ENCODE measurements around the gene SYNDIG1. TPM values are rescaled to one million over a fixed set of nuclear protein-coding genes. Genes with fewer than 3 reads are reported as not detected.

Gene SYNDIG1
- total RNA-seq, 1 donor from 2014 or later = 5.7 TPM

- H3K4me3 Mint-ChIP-seq (ENCODE audit: unreplicated experiment) = no peak overlapping the region
- DNase-seq (ENCODE audit: low read depth) (no peak), FAIRE-seq (no peak)
- no peaks in the 10 kb centered on the region for H3K4me1 ChIP-seq (ENCODE audit: insufficient read depth, low read length)
- no peak overlapping the region for H3K27ac Mint-ChIP-seq (ENCODE audit: unreplicated experiment)
- H3K4me3 ChIP-seq (ENCODE audit: insufficient read depth, low read depth, low read length) = no peak overlapping the region
- no peak overlapping the region for H3K27ac ChIP-seq (ENCODE audit: low read depth, low read length)
- H3K4me1 Mint-ChIP-seq (ENCODE audit: low read depth, unreplicated experiment) = peaks cover 2% of the 10 kb centered on the region
- peaks cover 9% of the 10 kb centered on the region for H3K27me3 ChIP-seq (ENCODE audit: insufficient read depth, low read length)
- no peaks in the 10 kb centered on the region for H3K36me3 Mint-ChIP-seq (ENCODE audit: low read depth, unreplicated experiment)
- peaks cover 37% of the 10 kb centered on the region for H3K27me3 Mint-ChIP-seq (ENCODE audit: low read depth, unreplicated experiment)
- TF ChIP-seq CTCF (IDR thresholded peaks at IDR 0.05; ENCODE audit: insufficient read depth, low read depth, low read length) = no peak
- no peak for TF ChIP-seq EZH2 (IDR thresholded peaks at IDR 0.05; ENCODE audit: insufficient read depth, low read length)
- no peaks in the 10 kb centered on the region for H3K79me2 ChIP-seq (ENCODE audit: insufficient read depth, low read length)
- H3K4me2 ChIP-seq (ENCODE audit: low read length) = no peak overlapping the region
- H4K20me1 ChIP-seq (ENCODE audit: insufficient read depth, low read length) = no peaks in the 10 kb centered on the region
- H3K9me3 ChIP-seq (ENCODE audit: insufficient read depth, low read depth, low read length) = no peaks in the 10 kb centered on the region
- no peak overlapping the region for H2AFZ ChIP-seq (ENCODE audit: low read depth, low read length)
- H3K36me3 ChIP-seq (ENCODE audit: insufficient read depth, low read length) = no peaks in the 10 kb centered on the region
- peaks cover 3% of the 10 kb centered on the region for H3K9me3 Mint-ChIP-seq (ENCODE audit: unreplicated experiment)
- no peak overlapping the region for H3K9ac ChIP-seq (ENCODE audit: low read length)
Observed at GRCh38 chr20:24450624-24451376, 18.6 kb upstream of the SYNDIG1 start.

DNA sequence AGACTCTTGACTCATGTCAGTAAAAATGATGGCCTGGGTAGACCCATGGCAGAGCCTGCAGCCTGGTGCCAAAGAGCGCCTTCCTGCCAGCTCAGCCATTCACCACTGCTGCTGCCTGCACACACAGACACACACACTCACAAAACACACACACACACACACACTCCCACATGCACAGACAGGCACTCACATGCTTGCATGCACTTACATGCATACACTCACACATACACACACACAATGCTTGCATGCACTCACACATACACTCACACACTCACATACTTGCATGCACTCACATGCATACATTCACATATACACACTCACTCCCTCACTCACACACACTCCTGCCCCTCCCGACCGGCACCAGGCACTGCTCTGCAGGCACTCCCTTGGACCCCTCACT is 18.0 kb upstream of the SYNDIG1 start:
- no peak overlapping the region for H3K4me2 ChIP-seq (ENCODE audit: low read length)
- no peaks in the 10 kb centered on the region for H3K79me2 ChIP-seq (ENCODE audit: insufficient read depth, low read length)
- Mint-ChIP-seq H3K36me3 (ENCODE audit: low read depth, unreplicated experiment) (no peaks in the 10 kb centered on the region), H3K27me3 (ENCODE audit: low read depth, unreplicated experiment) (peaks cover 42% of the 10 kb centered on the region), H3K27ac (ENCODE audit: unreplicated experiment) (no peak overlapping the region), H3K4me3 (ENCODE audit: unreplicated experiment) (no peak overlapping the region), H3K4me1 (ENCODE audit: low read depth, unreplicated experiment) (peaks cover 2% of the 10 kb centered on the region), H3K9me3 (ENCODE audit: unreplicated experiment) (peaks cover 3% of the 10 kb centered on the region)
- no peak for TF ChIP-seq CTCF (IDR thresholded peaks at IDR 0.05; ENCODE audit: insufficient read depth, low read depth, low read length)
- TF ChIP-seq EZH2 (IDR thresholded peaks at IDR 0.05; ENCODE audit: insufficient read depth, low read length) = no peak
- DNase-seq (ENCODE audit: low read depth) (no peak), FAIRE-seq (no peak)
- no peak overlapping the region for H3K9ac ChIP-seq (ENCODE audit: low read length)
- no peaks in the 10 kb centered on the region for H3K4me1 ChIP-seq (ENCODE audit: insufficient read depth, low read length)
- no peak overlapping the region for H2AFZ ChIP-seq (ENCODE audit: low read depth, low read length)
- no peaks in the 10 kb centered on the region for H4K20me1 ChIP-seq (ENCODE audit: insufficient read depth, low read length)
- H3K9me3 ChIP-seq (ENCODE audit: insufficient read depth, low read depth, low read length) = no peaks in the 10 kb centered on the region
- no peaks in the 10 kb centered on the region for H3K36me3 ChIP-seq (ENCODE audit: insufficient read depth, low read length)
- H3K27me3 ChIP-seq (ENCODE audit: insufficient read depth, low read length) = peaks cover 13% of the 10 kb centered on the region
- H3K27ac ChIP-seq (ENCODE audit: low read depth, low read length) = no peak overlapping the region
- H3K4me3 ChIP-seq (ENCODE audit: insufficient read depth, low read depth, low read length) = no peak overlapping the region

GRCh38 chr20:24452016-24452415 is 17.4 kb upstream of the SYNDIG1 start:
- no peak overlapping the region for H2AFZ ChIP-seq (ENCODE audit: low read depth, low read length)
- Mint-ChIP-seq H3K9me3 (ENCODE audit: unreplicated experiment) (peaks cover 3% of the 10 kb centered on the region), H3K27ac (ENCODE audit: unreplicated experiment) (no peak overlapping the region), H3K4me1 (ENCODE audit: low read depth, unreplicated experiment) (peaks cover 2% of the 10 kb centered on the region), H3K27me3 (ENCODE audit: low read depth, unreplicated experiment) (peaks cover 41% of the 10 kb centered on the region), H3K4me3 (ENCODE audit: unreplicated experiment) (no peak overlapping the region), H3K36me3 (ENCODE audit: low read depth, unreplicated experiment) (no peaks in the 10 kb centered on the region)
- H3K4me3 ChIP-seq (ENCODE audit: insufficient read depth, low read depth, low read length) = no peak overlapping the region
- DNase-seq (ENCODE audit: low read depth) (no peak), FAIRE-seq (no peak)
- no peak overlapping the region for H3K9ac ChIP-seq (ENCODE audit: low read length)
- no peak overlapping the region for H3K4me2 ChIP-seq (ENCODE audit: low read length)
- H3K4me1 ChIP-seq (ENCODE audit: insufficient read depth, low read length) = no peaks in the 10 kb centered on the region
- no peaks in the 10 kb centered on the region for H3K9me3 ChIP-seq (ENCODE audit: insufficient read depth, low read depth, low read length)
- no peaks in the 10 kb centered on the region for H3K79me2 ChIP-seq (ENCODE audit: insufficient read depth, low read length)
- H4K20me1 ChIP-seq (ENCODE audit: insufficient read depth, low read length) = no peaks in the 10 kb centered on the region
- H3K27me3 ChIP-seq (ENCODE audit: insufficient read depth, low read length) = peaks cover 16% of the 10 kb centered on the region
- no peak overlapping the region for H3K27ac ChIP-seq (ENCODE audit: low read depth, low read length)
- no peaks in the 10 kb centered on the region for H3K36me3 ChIP-seq (ENCODE audit: insufficient read depth, low read length)
- TF ChIP-seq CTCF (IDR thresholded peaks at IDR 0.05; ENCODE audit: insufficient read depth, low read depth, low read length) = no peak
- TF ChIP-seq EZH2 (IDR thresholded peaks at IDR 0.05; ENCODE audit: insufficient read depth, low read length) = no peak

Measured in astrocyte (in vitro differentiated cells and primary cell).